Upper lobe of left lung (tissue), 6 donors: Measurements from ENCODE around the gene STX1A. TPM values are rescaled to one million over a fixed set of nuclear protein-coding genes. Genes with fewer than 3 reads are reported as not detected.

Experiments
- ATAC-seq, 2 donors: fragments of 200-7000 bp; cut with Tn5 transposase; one replicate each; pipeline ENCODE4 v1.9.1; 2022; ENCODE audit warnings: mild to moderate bottlenecking in 2 of 2, moderate library complexity in 2 of 2; ENCODE audit not compliant: low FRiP score in 2 of 2
- DNase-seq, 2 donors: peaks; one replicate each; pipeline ENCODE4 v3.0.0-alpha.2; 2019 to 2020
- H3K27ac ChIP-seq, 4 donors: fragments of 200-600 bp; sonication (generic); one replicate each; pipeline ENCODE4 v1.5.1; 2016 to 2019
- H3K27me3 ChIP-seq, 4 donors: fragments of 200-600 bp; sonication (generic); one replicate each; pipeline ENCODE4 v1.5.1; 2017 to 2019
- H3K36me3 ChIP-seq, 4 donors: fragments of 200-600 bp; sonication (generic); one replicate each; pipeline ENCODE4 v1.5.1; 2016 to 2019
- H3K4me1 ChIP-seq, 4 donors: fragments of 200-600 bp; sonication (generic); one replicate each; pipeline ENCODE4 v1.5.1; 2018 to 2019
- H3K4me3 ChIP-seq, 4 donors: fragments of 200-600 bp; sonication (generic); one replicate each; pipeline ENCODE4 v1.5.1; 2017 to 2019; ENCODE audit warnings: mild to moderate bottlenecking in 2 of 4, moderate library complexity in 1 of 4
- H3K9me3 ChIP-seq, 4 donors: fragments of 200-600 bp; sonication (generic); one replicate each; pipeline ENCODE4 v1.5.1; 2018 to 2019
- EP300 ChIP-seq, 4 donors: sonication (generic); formaldehyde crosslinking; IDR thresholded peaks; one replicate each; pipeline ENCODE4 v1.5.1; 2017; ENCODE audit warnings: antibody characterized with exemption in 4 of 4, control low read depth in 2 of 4
- POLR2A ChIP-seq, 4 donors: fragments of 450-650 bp; IDR thresholded peaks; one replicate each; pipeline ENCODE4 v1.5.1; 2016 to 2017; ENCODE audit warnings: antibody characterized with exemption in 4 of 4, mild to moderate bottlenecking in 2 of 4
- POLR2AphosphoS5 ChIP-seq, 2 donors: sonication (generic); formaldehyde crosslinking; IDR thresholded peaks; one replicate each; pipeline ENCODE4 v1.5.1; 2017; ENCODE audit warnings: antibody characterized with exemption in 2 of 2
- WGBS, 2 donors: methylation state at CpG; one replicate each; pipeline ENCODE4 v1.1.5; 2017 to 2018; 5-methylcytosine and 5-hydroxymethylcytosine counted together
- total RNA-seq, 6 donors: library from RNA; depleted of rRNA in 4 of 6; stranded (reverse); fragments of >200 nt in 4 of 6; gene quantifications; one replicate each; pipeline versions ENCODE4 v1.1.0 to v1.2.1, GENCODE V29; 2016 to 2021
- TF ChIP-seq, protein P1 (sequence below), 6 experiments: fragments of 450-650 bp in 4 of 6; fragments of 200-600 bp in 2 of 6; sonication (generic) in 2 of 6; IDR thresholded peaks; one replicate each; pipeline ENCODE4 v1.5.1; 2016 to 2019; ENCODE audit warnings: antibody characterized with exemption in 6 of 6
- donor health status: DM: no; HTN: no; CAD: no; lungs with moderate emphysema.
- donor health status: DM: no; HTN: yes; CAD: no; lungs with severe emphysema.

The STX1A gene
- total RNA-seq, 6 donors from 2014 or later, result 4.1 to 16.9 (median 5.9) TPM

DNA sequence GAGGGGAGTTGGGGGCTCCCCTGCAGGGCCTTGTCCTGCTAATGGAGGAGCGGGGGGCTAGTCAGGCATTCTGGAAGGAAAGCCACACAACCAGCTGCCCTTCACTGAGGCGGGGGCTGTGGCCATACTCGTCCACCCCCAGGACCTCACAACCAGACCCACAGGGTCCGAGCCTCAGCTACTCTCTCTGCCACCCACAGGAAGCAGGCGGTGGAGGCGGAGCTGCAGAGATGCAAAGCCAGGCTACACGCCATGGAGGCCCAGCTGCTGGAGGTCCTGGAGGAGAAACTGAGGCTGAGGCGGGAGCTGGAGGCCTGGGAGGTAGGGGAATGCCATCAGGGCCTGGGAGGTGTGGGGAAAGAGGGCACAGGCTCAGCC lies 16.0 kb upstream of the STX1A start:
- peaks cover 19 to 41% (median 24%) of the 10 kb centered on the region in 4 donors for H3K4me1 ChIP-seq
- DNase-seq (no peak), ATAC-seq (no peak)
- H3K36me3 ChIP-seq, result peaks cover 0 to 22% (median 16%) of the 10 kb centered on the region in 4 donors
- H3K27ac ChIP-seq, result peak overlapping the region; percentile 78 to 88 (median 82)
- H3K4me3 ChIP-seq, result peak overlapping the region in 1 of 4 donors; percentile 8
- no peaks in the 10 kb centered on the region for H3K27me3 ChIP-seq
- WGBS, 2 donors, result 81 to 96% methylated on average over 6 to 7 of the region's 8 CpGs
- H3K9me3 ChIP-seq, result no peaks in the 10 kb centered on the region
- TF ChIP-seq POLR2A (IDR thresholded peaks at IDR 0.05) (no peak), POLR2AphosphoS5 (IDR thresholded peaks at IDR 0.05) (no peak), EP300 (IDR thresholded peaks at IDR 0.05) (no peak)
- TF ChIP-seq, protein P1, sequence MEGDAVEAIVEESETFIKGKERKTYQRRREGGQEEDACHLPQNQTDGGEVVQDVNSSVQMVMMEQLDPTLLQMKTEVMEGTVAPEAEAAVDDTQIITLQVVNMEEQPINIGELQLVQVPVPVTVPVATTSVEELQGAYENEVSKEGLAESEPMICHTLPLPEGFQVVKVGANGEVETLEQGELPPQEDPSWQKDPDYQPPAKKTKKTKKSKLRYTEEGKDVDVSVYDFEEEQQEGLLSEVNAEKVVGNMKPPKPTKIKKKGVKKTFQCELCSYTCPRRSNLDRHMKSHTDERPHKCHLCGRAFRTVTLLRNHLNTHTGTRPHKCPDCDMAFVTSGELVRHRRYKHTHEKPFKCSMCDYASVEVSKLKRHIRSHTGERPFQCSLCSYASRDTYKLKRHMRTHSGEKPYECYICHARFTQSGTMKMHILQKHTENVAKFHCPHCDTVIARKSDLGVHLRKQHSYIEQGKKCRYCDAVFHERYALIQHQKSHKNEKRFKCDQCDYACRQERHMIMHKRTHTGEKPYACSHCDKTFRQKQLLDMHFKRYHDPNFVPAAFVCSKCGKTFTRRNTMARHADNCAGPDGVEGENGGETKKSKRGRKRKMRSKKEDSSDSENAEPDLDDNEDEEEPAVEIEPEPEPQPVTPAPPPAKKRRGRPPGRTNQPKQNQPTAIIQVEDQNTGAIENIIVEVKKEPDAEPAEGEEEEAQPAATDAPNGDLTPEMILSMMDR (IDR thresholded peaks at IDR 0.05), result no peak

DNA sequence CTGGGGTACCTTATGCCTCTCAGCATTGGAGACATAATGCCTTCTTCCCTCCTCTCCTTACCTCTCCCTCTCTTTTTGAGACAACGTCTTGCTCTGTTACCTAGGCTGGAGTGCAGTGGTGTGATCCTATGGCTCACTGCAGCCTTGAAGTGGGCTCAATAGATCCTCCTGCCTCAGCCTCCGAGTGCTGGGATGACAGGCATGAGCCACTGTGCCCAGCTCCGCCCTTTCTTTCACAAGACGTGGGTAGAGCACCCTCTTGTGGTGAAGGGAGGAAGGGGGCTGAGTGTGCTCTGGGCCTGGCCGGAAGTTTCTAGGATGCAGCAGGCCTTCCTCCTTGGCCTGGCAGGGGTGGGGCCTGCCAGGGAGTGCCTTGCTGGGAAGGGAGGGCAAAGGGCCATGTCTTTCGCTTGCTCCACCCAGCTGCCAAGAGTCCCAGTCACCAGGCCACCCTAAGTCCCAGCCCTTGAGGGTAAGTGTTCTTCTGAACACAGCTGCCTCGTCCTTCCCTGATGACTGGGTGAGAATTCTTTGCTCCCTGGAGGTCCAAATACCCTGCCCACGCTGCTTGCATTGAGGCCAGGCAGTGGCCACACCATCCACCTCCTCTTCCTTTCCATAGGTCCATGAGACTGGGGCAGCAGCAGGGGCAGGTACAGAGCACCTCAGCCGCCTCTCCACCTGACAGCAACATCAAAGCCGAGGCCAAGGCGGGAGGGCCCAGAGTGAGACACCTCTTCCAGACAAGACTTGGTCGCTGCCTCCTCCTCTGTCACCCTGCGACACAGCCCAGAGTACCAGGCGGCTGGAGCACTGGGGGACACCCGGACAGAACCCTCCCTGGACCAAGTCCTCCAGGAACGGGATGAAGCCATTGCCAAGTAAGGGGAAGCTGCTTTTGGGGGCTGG lies 15.4 kb upstream of the STX1A start:
- TF ChIP-seq, protein P1 (IDR thresholded peaks at IDR 0.05), result peak; percentile 82 to 95 (median 92)
- peak in 2 of 4 donors; percentile 13 to 60 for TF ChIP-seq EP300 (IDR thresholded peaks at IDR 0.05)
- TF ChIP-seq POLR2A (IDR thresholded peaks at IDR 0.05), result peak in 2 of 4 donors; percentile 18 to 62
- peak; percentile 63 to 90 for TF ChIP-seq POLR2AphosphoS5 (IDR thresholded peaks at IDR 0.05)
- ATAC-seq, result peak; percentile 75 to 94
- WGBS, 2 donors, result 48 to 64% methylated on average over 11 to 16 of the region's 16 CpGs
- Histone ChIP-seq H3K27me3 (no peaks in the 10 kb centered on the region), H3K36me3 (peaks cover 0 to 22% (median 16%) of the 10 kb centered on the region in 4 donors), H3K4me3 (peak overlapping the region in 1 of 4 donors; percentile 8), H3K9me3 (no peaks in the 10 kb centered on the region), H3K27ac (peak overlapping the region; percentile 78 to 88 (median 82)), H3K4me1 (peaks cover 19 to 41% (median 24%) of the 10 kb centered on the region in 4 donors)
- peak in 1 of 2 donors; percentile 93 for DNase-seq

- WGBS, 2 donors, result 69 to 88% methylated on average over 2 of the region's 2 CpGs
- Histone ChIP-seq H3K4me1 (peaks cover 11 to 24% (median 13%) of the 10 kb centered on the region in 4 donors), H3K27me3 (no peaks in the 10 kb centered on the region), H3K36me3 (peaks cover 0 to 19% (median 15%) of the 10 kb centered on the region in 4 donors), H3K27ac (no peak overlapping the region), H3K9me3 (no peaks in the 10 kb centered on the region), H3K4me3 (no peak overlapping the region)
- ATAC-seq (no peak), DNase-seq (no peak)
- TF ChIP-seq, protein P1 (IDR thresholded peaks at IDR 0.05), result no peak
- TF ChIP-seq EP300 (IDR thresholded peaks at IDR 0.05) (no peak), POLR2A (IDR thresholded peaks at IDR 0.05) (no peak), POLR2AphosphoS5 (IDR thresholded peaks at IDR 0.05) (no peak)
Measured at GRCh38 chr7:73732397-73732796, 12.9 kb upstream of the STX1A start.

- H3K9me3 ChIP-seq, result no peaks in the 10 kb centered on the region
- no peak overlapping the region for H3K4me3 ChIP-seq
- TF ChIP-seq POLR2A (IDR thresholded peaks at IDR 0.05) (no peak), EP300 (IDR thresholded peaks at IDR 0.05) (no peak), POLR2AphosphoS5 (IDR thresholded peaks at IDR 0.05) (no peak)
- TF ChIP-seq, protein P1 (IDR thresholded peaks at IDR 0.05), result no peak
- no peak for ATAC-seq
- H3K27me3 ChIP-seq, result no peaks in the 10 kb centered on the region
- DNase-seq, result no peak
- no peak overlapping the region for H3K27ac ChIP-seq
- no peaks in the 10 kb centered on the region for H3K36me3 ChIP-seq
- H3K4me1 ChIP-seq, result peaks cover 5 to 11% (median 7%) of the 10 kb centered on the region in 4 donors
- WGBS, 2 donors, result 21 to 26% methylated on average over 3 of the region's 3 CpGs
Measured at GRCh38 chr7:73730485-73730884, 11.0 kb upstream of the STX1A start.
